ENCODE results near the gene MOB3B.

DNA sequence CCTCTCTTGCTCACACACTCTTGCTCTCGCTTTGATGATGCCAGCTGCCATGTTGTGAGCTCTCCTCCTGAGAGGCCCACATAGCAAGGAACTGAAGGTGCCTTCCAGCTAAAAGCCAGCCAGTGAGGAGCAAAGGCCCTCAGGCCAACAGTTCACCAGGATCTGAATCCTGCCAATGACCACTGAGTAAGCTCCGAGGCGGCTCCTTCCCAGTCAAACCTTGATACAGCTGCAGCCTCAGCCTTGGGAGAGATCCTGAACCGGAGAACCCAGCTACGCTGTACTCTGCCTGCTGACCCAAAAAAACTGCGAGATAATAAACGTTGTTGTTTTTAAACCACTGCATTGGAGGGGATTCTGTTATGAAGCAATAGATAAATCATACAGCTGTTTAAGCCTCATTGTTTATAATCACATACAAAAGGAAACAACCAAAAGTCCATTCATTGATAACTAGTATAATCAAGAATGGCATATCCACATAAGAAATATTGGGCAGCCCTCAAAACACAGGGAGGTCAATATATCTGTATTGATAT lies 54.5 kb downstream of the MOB3B start:
- TF ChIP-seq, protein P1, sequence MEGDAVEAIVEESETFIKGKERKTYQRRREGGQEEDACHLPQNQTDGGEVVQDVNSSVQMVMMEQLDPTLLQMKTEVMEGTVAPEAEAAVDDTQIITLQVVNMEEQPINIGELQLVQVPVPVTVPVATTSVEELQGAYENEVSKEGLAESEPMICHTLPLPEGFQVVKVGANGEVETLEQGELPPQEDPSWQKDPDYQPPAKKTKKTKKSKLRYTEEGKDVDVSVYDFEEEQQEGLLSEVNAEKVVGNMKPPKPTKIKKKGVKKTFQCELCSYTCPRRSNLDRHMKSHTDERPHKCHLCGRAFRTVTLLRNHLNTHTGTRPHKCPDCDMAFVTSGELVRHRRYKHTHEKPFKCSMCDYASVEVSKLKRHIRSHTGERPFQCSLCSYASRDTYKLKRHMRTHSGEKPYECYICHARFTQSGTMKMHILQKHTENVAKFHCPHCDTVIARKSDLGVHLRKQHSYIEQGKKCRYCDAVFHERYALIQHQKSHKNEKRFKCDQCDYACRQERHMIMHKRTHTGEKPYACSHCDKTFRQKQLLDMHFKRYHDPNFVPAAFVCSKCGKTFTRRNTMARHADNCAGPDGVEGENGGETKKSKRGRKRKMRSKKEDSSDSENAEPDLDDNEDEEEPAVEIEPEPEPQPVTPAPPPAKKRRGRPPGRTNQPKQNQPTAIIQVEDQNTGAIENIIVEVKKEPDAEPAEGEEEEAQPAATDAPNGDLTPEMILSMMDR (IDR thresholded peaks at IDR 0.05): no peak
- TF ChIP-seq EZH2 (IDR thresholded peaks at IDR 0.05) (no peak), EZH2phosphoT487 (IDR thresholded peaks at IDR 0.05) (no peak)
